ENCODE data around the gene TGFB3. TPM values are rescaled to one million over a fixed set of nuclear protein-coding genes. Genes with fewer than 3 reads are reported as not detected.

TGFB3 gene
- total and polyA plus RNA-seq, 2 of the 13 experiments (the other 11 are each of a cell fraction or from before 2014, with no cell fraction given), result 1.4 to 2.5 TPM

DNA sequence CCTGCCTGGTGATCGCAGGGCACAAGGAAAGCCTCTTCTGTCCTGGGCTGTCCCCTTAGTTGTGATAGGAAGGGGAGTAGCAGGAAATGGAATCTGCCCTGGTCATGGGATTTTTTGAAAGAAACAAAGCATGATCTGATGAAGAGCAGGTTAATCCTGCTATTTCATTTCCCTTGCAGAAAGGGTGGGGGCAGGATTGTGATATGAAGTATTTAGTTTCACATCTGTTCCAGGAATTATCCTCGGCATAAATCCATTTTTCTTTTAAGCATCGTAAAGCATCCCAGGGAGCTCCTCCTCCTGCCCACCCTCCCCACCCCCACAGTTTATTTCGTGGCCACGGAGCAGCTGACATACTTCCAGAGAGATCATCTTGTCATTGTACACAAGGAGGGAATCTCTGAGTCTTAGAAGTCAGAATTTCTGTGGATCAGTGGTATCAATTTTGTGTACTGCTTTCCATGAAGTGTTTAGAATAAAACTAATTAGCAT lies 53.1 kb downstream of the TGFB3 start (continued):
- TF ChIP-seq, protein P1, sequence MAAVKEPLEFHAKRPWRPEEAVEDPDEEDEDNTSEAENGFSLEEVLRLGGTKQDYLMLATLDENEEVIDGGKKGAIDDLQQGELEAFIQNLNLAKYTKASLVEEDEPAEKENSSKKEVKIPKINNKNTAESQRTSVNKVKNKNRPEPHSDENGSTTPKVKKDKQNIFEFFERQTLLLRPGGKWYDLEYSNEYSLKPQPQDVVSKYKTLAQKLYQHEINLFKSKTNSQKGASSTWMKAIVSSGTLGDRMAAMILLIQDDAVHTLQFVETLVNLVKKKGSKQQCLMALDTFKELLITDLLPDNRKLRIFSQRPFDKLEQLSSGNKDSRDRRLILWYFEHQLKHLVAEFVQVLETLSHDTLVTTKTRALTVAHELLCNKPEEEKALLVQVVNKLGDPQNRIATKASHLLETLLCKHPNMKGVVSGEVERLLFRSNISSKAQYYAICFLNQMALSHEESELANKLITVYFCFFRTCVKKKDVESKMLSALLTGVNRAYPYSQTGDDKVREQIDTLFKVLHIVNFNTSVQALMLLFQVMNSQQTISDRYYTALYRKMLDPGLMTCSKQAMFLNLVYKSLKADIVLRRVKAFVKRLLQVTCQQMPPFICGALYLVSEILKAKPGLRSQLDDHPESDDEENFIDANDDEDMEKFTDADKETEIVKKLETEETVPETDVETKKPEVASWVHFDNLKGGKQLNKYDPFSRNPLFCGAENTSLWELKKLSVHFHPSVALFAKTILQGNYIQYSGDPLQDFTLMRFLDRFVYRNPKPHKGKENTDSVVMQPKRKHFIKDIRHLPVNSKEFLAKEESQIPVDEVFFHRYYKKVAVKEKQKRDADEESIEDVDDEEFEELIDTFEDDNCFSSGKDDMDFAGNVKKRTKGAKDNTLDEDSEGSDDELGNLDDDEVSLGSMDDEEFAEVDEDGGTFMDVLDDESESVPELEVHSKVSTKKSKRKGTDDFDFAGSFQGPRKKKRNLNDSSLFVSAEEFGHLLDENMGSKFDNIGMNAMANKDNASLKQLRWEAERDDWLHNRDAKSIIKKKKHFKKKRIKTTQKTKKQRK (IDR thresholded peaks at IDR 0.05; ENCODE audit: low read length), result no peak
- no peak for TF ChIP-seq ZNF432 (CRISPR knock-in tag; IDR thresholded peaks at IDR 0.05; ENCODE audit: borderline replicate concordance)
- no peak for TF ChIP-seq ZNF343 (CRISPR knock-in tag; IDR thresholded peaks at IDR 0.05)
- no peak for TF ChIP-seq SOX6 (IDR thresholded peaks at IDR 0.05)
- TF ChIP-seq SOX6 (CRISPR knock-in tag; IDR thresholded peaks at IDR 0.05), result no peak
- no peak for TF ChIP-seq FOXA3 (CRISPR knock-in tag; IDR thresholded peaks at IDR 0.05)
- TF ChIP-seq CREBL2 (CRISPR knock-in tag; IDR thresholded peaks at IDR 0.05; ENCODE audit: borderline replicate concordance), result no peak
- TF ChIP-seq, protein P2, sequence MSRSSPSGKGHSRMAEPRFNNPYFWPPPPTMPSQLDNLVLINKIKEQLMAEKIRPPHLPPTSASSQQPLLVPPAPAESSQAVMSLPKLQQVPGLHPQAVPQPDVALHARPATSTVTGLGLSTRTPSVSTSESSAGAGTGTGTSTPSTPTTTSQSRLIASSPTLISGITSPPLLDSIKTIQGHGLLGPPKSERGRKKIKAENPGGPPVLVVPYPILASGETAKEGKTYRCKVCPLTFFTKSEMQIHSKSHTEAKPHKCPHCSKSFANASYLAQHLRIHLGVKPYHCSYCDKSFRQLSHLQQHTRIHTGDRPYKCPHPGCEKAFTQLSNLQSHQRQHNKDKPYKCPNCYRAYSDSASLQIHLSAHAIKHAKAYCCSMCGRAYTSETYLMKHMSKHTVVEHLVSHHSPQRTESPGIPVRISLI (CRISPR knock-in tag; IDR thresholded peaks at IDR 0.05; ENCODE audit: borderline replicate concordance), result no peak
- TF ChIP-seq POLR2A (IDR thresholded peaks at IDR 0.05; ENCODE audit: insufficient read depth in 1 of 2, low read depth in 2 of 2, low read length in 2 of 2), result no peak
- no peak for TF ChIP-seq MAFG (CRISPR knock-in tag; IDR thresholded peaks at IDR 0.05)
- TF ChIP-seq ZNF138 (CRISPR knock-in tag; IDR thresholded peaks at IDR 0.05; ENCODE audit: low read depth), result no peak
- TF ChIP-seq ARNT2 (CRISPR knock-in tag; IDR thresholded peaks at IDR 0.05; ENCODE audit: low read depth), result no peak
